ENCODE data around the gene CGA. TPM values are rescaled to one million over a fixed set of nuclear protein-coding genes. Genes with fewer than 3 reads are reported as not detected.

CGA gene
- total RNA-seq, 1 donor from 2014 or later: not detected

GRCh38 chr6:87088076-87088475 is 6.8 kb downstream of the CGA start:
- Histone ChIP-seq H3K9me3 (no peaks in the 10 kb centered on the region), H3K36me3 (no peaks in the 10 kb centered on the region), H3K27ac (no peak overlapping the region), H3K4me1 (no peaks in the 10 kb centered on the region), H3K27me3 (peaks cover 5% of the 10 kb centered on the region), H3K4me3 (no peak overlapping the region)
- no peak for ATAC-seq
- no peak for DNase-seq
- intact Hi-C loops (cut with DNase I): no loop called here
- no peak for TF ChIP-seq CTCF (IDR thresholded peaks at IDR 0.05)

DNA sequence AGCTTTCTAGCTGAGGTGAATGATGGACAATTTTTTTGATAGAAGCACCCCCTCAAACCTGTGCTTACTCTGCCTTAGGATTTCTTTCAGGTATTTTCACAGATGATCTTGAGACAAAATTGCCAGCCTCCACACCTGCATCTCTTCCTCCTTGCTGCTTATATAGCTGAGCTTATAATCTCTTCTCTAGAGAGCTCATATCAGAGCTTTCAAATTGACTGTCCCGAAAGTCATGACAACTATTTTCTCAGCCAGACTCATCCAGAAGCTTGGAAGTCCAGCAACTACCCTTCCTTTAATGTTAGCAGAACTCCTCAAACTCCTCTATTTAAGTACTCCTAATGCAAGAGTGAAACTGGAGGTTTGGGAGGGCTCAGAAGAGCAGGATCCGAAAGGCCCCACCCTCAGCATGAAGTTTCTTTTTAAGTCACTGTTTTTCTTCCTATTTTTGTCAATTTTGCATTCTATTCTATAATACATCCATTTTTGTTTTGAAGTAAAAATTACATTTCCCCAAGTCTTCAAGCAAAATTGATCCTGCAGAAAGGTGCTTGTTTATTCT is 12.7 kb downstream of the CGA start:
- H3K27me3 ChIP-seq: peaks cover 5% of the 10 kb centered on the region
- ATAC-seq: no peak
- H3K4me1 ChIP-seq: no peaks in the 10 kb centered on the region
- intact Hi-C loops (cut with DNase I): no loop called here
- H3K27ac ChIP-seq: no peak overlapping the region
- no peak overlapping the region for H3K4me3 ChIP-seq
- no peaks in the 10 kb centered on the region for H3K36me3 ChIP-seq
- DNase-seq: no peak
- TF ChIP-seq CTCF (IDR thresholded peaks at IDR 0.05): no peak
- H3K9me3 ChIP-seq: no peaks in the 10 kb centered on the region

DNA sequence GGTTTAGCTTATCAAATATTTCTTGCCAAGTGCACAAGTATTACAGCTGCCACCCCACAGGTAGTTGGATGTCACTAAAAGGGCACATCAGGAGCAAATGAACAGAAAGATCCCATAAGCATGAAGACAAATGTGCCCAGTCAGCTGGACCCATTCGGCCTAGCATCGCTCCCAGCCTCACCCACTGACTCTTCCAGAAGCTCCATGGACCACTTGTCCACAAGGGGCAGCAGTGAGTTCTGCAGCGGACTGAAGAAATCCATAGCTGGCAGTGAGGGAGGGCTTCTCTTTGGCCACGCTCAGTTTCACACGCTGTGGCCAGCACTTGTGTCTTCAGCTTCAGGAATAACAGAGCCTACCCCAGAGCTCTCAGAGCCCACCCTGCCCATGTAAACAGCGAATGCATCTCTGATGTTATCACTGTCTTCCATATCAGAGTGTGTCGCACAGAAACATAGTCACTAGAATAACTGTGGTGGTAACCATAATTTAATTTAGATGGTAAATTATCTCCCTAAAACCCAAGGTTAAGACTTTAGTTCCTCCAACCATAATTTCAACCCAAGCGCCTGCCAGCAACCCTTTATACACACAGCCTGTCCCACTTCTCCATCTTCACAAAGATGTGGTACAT is 15.8 kb downstream of the CGA start:
- DNase-seq (peak; percentile 70), ATAC-seq (peak; percentile 94)
- no peaks in the 10 kb centered on the region for H3K36me3 ChIP-seq
- H3K27ac ChIP-seq: no peak overlapping the region
- no peaks in the 10 kb centered on the region for H3K27me3 ChIP-seq
- H3K9me3 ChIP-seq: no peaks in the 10 kb centered on the region
- H3K4me1 ChIP-seq: no peaks in the 10 kb centered on the region
- no peak overlapping the region for H3K4me3 ChIP-seq
- intact Hi-C loops (cut with DNase I): no loop called here
- peak; percentile 87 for TF ChIP-seq CTCF (IDR thresholded peaks at IDR 0.05)

DNA sequence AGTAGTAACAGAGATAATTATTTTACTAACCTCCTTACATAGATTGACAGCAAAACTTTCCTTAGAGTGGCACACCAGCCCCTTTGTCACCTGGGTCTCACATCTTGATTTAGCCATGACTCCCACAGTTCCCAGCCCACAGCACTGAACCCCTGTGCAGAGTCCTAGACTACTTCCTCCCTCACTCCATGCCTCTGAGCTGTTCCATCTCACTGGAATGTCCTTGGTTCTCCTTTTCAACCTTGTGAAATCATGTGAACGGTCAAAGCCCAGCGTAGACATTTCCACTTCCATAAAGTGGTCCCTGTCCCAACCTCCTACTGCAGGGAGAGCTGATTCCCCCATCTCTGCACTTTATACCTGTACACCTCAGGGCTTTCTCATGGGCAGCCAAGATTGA is 19.7 kb downstream of the CGA start:
- no peak for TF ChIP-seq CTCF (IDR thresholded peaks at IDR 0.05)
- Histone ChIP-seq H3K4me1 (no peaks in the 10 kb centered on the region), H3K9me3 (no peaks in the 10 kb centered on the region), H3K27ac (no peak overlapping the region), H3K27me3 (peaks cover 2% of the 10 kb centered on the region), H3K36me3 (no peaks in the 10 kb centered on the region), H3K4me3 (no peak overlapping the region)
- ATAC-seq (peak; percentile 52), DNase-seq (no peak)
- intact Hi-C loops (cut with DNase I): no loop called here

- no peak for DNase-seq
- TF ChIP-seq CTCF (IDR thresholded peaks at IDR 0.05): no peak
- peak; percentile 40 for ATAC-seq
- no peaks in the 10 kb centered on the region for H3K36me3 ChIP-seq
- H3K9me3 ChIP-seq: no peaks in the 10 kb centered on the region
- H3K27me3 ChIP-seq: peaks cover 9% of the 10 kb centered on the region
- H3K4me1 ChIP-seq: no peaks in the 10 kb centered on the region
- no peak overlapping the region for H3K4me3 ChIP-seq
- intact Hi-C loops (cut with DNase I): no loop called here
- no peak overlapping the region for H3K27ac ChIP-seq
These were observed 20.7 kb downstream of the CGA start for GRCh38 chr6:87074101-87074621.

Measured in upper lobe of right lung (tissue), 1 donor.